ENCODE results near the gene ICAM1.

ICAM1 gene

GRCh38 chr19:10245189-10245939 lies 25.6 kb upstream of the ICAM1 start:
- no peak overlapping the region for H3K4me3 ChIP-seq (ENCODE audit: insufficient read length, low read depth)
- no peaks in the 10 kb centered on the region for H3K9me3 ChIP-seq (ENCODE audit: insufficient read depth, low read length)
- H3K4me1 ChIP-seq (ENCODE audit: insufficient read depth, insufficient read length) = peaks cover 13% of the 10 kb centered on the region
- H3K36me3 ChIP-seq (ENCODE audit: insufficient read depth, insufficient read length, low read length) = no peaks in the 10 kb centered on the region
- no peak for DNase-seq (ENCODE audit: low read depth, low spot score)
- no peak for TF ChIP-seq YY1 (IDR thresholded peaks at IDR 0.05; ENCODE audit: insufficient read depth, insufficient read length)
- TF ChIP-seq ZNF274 (IDR thresholded peaks at IDR 0.05; ENCODE audit: low read depth, low read length) = no peak
- no peak for TF ChIP-seq SUZ12 (IDR thresholded peaks at IDR 0.05; ENCODE audit: extremely low read depth, insufficient read depth, insufficient read length)
- H3K9ac ChIP-seq (ENCODE audit: insufficient read length, low read depth) = no peak overlapping the region
- H3K27me3 ChIP-seq (ENCODE audit: insufficient read depth, insufficient read length) = no peaks in the 10 kb centered on the region

- no peaks in the 10 kb centered on the region for H3K9me3 ChIP-seq (ENCODE audit: insufficient read depth, low read length)
- no peaks in the 10 kb centered on the region for H3K27me3 ChIP-seq (ENCODE audit: insufficient read depth, insufficient read length)
- H3K9ac ChIP-seq (ENCODE audit: insufficient read length, low read depth) = no peak overlapping the region
- TF ChIP-seq YY1 (IDR thresholded peaks at IDR 0.05; ENCODE audit: insufficient read depth, insufficient read length) = no peak
- TF ChIP-seq ZNF274 (IDR thresholded peaks at IDR 0.05; ENCODE audit: low read depth, low read length) = no peak
- no peak for TF ChIP-seq SUZ12 (IDR thresholded peaks at IDR 0.05; ENCODE audit: extremely low read depth, insufficient read depth, insufficient read length)
- H3K4me1 ChIP-seq (ENCODE audit: insufficient read depth, insufficient read length) = peaks cover 13% of the 10 kb centered on the region
- DNase-seq (ENCODE audit: low read depth, low spot score) = no peak
- no peaks in the 10 kb centered on the region for H3K36me3 ChIP-seq (ENCODE audit: insufficient read depth, insufficient read length, low read length)
- no peak overlapping the region for H3K4me3 ChIP-seq (ENCODE audit: insufficient read length, low read depth)
Measured at GRCh38 chr19:10246511-10246910, 24.4 kb upstream of the ICAM1 start.

- TF ChIP-seq ZNF274 (IDR thresholded peaks at IDR 0.05; ENCODE audit: low read depth, low read length) = no peak
- TF ChIP-seq SUZ12 (IDR thresholded peaks at IDR 0.05; ENCODE audit: extremely low read depth, insufficient read depth, insufficient read length) = no peak
- no peak for TF ChIP-seq YY1 (IDR thresholded peaks at IDR 0.05; ENCODE audit: insufficient read depth, insufficient read length)
- no peaks in the 10 kb centered on the region for H3K27me3 ChIP-seq (ENCODE audit: insufficient read depth, insufficient read length)
- peaks cover 34% of the 10 kb centered on the region for H3K36me3 ChIP-seq (ENCODE audit: insufficient read depth, insufficient read length, low read length)
- peak within 1 kb of the TSS; percentile 99 for H3K4me3 ChIP-seq (ENCODE audit: insufficient read length, low read depth)
- H3K4me1 ChIP-seq (ENCODE audit: insufficient read depth, insufficient read length) = no peaks in the 10 kb centered on the region
- H3K9ac ChIP-seq (ENCODE audit: insufficient read length, low read depth) = peak within 1 kb of the TSS; percentile 98
- no peaks in the 10 kb centered on the region for H3K9me3 ChIP-seq (ENCODE audit: insufficient read depth, low read length)
- peak; percentile 97 for DNase-seq (ENCODE audit: low read depth, low spot score)
Measured at GRCh38 chr19:10251792-10252694, 18.9 kb upstream of the ICAM1 start, which contains the start of gene MRPL4. TSS of gene MRPL4 (plus strand) at chr19:10252214. CDS start at chr19:10252254, 40 bp downstream.

- no peaks in the 10 kb centered on the region for H3K9me3 ChIP-seq (ENCODE audit: insufficient read depth, low read length)
- peaks cover 41% of the 10 kb centered on the region for H3K36me3 ChIP-seq (ENCODE audit: insufficient read depth, insufficient read length, low read length)
- peak overlapping the region; percentile 99 for H3K4me3 ChIP-seq (ENCODE audit: insufficient read length, low read depth)
- no peaks in the 10 kb centered on the region for H3K27me3 ChIP-seq (ENCODE audit: insufficient read depth, insufficient read length)
- DNase-seq (ENCODE audit: low read depth, low spot score) = no peak
- TF ChIP-seq SUZ12 (IDR thresholded peaks at IDR 0.05; ENCODE audit: extremely low read depth, insufficient read depth, insufficient read length) (no peak), YY1 (IDR thresholded peaks at IDR 0.05; ENCODE audit: insufficient read depth, insufficient read length) (no peak), ZNF274 (IDR thresholded peaks at IDR 0.05; ENCODE audit: low read depth, low read length) (no peak)
- no peaks in the 10 kb centered on the region for H3K4me1 ChIP-seq (ENCODE audit: insufficient read depth, insufficient read length)
- peak overlapping the region; percentile 98 for H3K9ac ChIP-seq (ENCODE audit: insufficient read length, low read depth)
Measured at GRCh38 chr19:10252707-10253106, 18.2 kb upstream of the ICAM1 start.

- Histone ChIP-seq H3K4me3 (ENCODE audit: insufficient read length, low read depth) (no peak overlapping the region), H3K27me3 (ENCODE audit: insufficient read depth, insufficient read length) (no peaks in the 10 kb centered on the region), H3K36me3 (ENCODE audit: insufficient read depth, insufficient read length, low read length) (peaks cover 55% of the 10 kb centered on the region), H3K4me1 (ENCODE audit: insufficient read depth, insufficient read length) (peaks cover 4% of the 10 kb centered on the region), H3K9me3 (ENCODE audit: insufficient read depth, low read length) (no peaks in the 10 kb centered on the region; the same call in 1 of the 2 replicates), H3K9ac (ENCODE audit: insufficient read length, low read depth) (no peak overlapping the region)
- no peak for TF ChIP-seq ZNF274 (IDR thresholded peaks at IDR 0.05; ENCODE audit: low read depth, low read length)
- no peak for TF ChIP-seq YY1 (IDR thresholded peaks at IDR 0.05; ENCODE audit: insufficient read depth, insufficient read length)
- TF ChIP-seq SUZ12 (IDR thresholded peaks at IDR 0.05; ENCODE audit: extremely low read depth, insufficient read depth, insufficient read length) = no peak
- no peak for DNase-seq (ENCODE audit: low read depth, low spot score)
Measured at GRCh38 chr19:10254244-10254643, 16.7 kb upstream of the ICAM1 start.

GRCh38 chr19:10255358-10255757 lies 15.6 kb upstream of the ICAM1 start:
- no peak for DNase-seq (ENCODE audit: low read depth, low spot score)
- no peak overlapping the region for H3K4me3 ChIP-seq (ENCODE audit: insufficient read length, low read depth)
- H3K9me3 ChIP-seq (ENCODE audit: insufficient read depth, low read length) = no peaks in the 10 kb centered on the region; the same call in 1 of the 2 replicates
- H3K27me3 ChIP-seq (ENCODE audit: insufficient read depth, insufficient read length) = no peaks in the 10 kb centered on the region
- peaks cover 8% of the 10 kb centered on the region for H3K4me1 ChIP-seq (ENCODE audit: insufficient read depth, insufficient read length)
- peaks cover 65% of the 10 kb centered on the region for H3K36me3 ChIP-seq (ENCODE audit: insufficient read depth, insufficient read length, low read length)
- TF ChIP-seq YY1 (IDR thresholded peaks at IDR 0.05; ENCODE audit: insufficient read depth, insufficient read length) = no peak
- no peak overlapping the region for H3K9ac ChIP-seq (ENCODE audit: insufficient read length, low read depth)

GRCh38 chr19:10256551-10256950 lies 14.4 kb upstream of the ICAM1 start:
- no peaks in the 10 kb centered on the region for H3K27me3 ChIP-seq (ENCODE audit: insufficient read depth, insufficient read length)
- H3K36me3 ChIP-seq (ENCODE audit: insufficient read depth, insufficient read length, low read length) = peaks cover 65% of the 10 kb centered on the region
- TF ChIP-seq YY1 (IDR thresholded peaks at IDR 0.05; ENCODE audit: insufficient read depth, insufficient read length) (no peak), ZNF274 (IDR thresholded peaks at IDR 0.05; ENCODE audit: low read depth, low read length) (no peak), SUZ12 (IDR thresholded peaks at IDR 0.05; ENCODE audit: extremely low read depth, insufficient read depth, insufficient read length) (no peak)
- no peaks in the 10 kb centered on the region; the same call in 1 of the 2 replicates for H3K9me3 ChIP-seq (ENCODE audit: insufficient read depth, low read length)
- no peak overlapping the region for H3K9ac ChIP-seq (ENCODE audit: insufficient read length, low read depth)
- peaks cover 9% of the 10 kb centered on the region for H3K4me1 ChIP-seq (ENCODE audit: insufficient read depth, insufficient read length)
- no peak for DNase-seq (ENCODE audit: low read depth, low spot score)
- no peak overlapping the region for H3K4me3 ChIP-seq (ENCODE audit: insufficient read length, low read depth)
